Motor neuron (in vitro differentiated cells): ENCODE measurements around the gene CSH1. TPM values are rescaled to one million over a fixed set of nuclear protein-coding genes. Genes with fewer than 3 reads are reported as not detected.
"Not testable (repeated sequence)": the region's sequence is repeated elsewhere in the genome, so short reads cannot be mapped to it uniquely, and the experiment has no call there.

ENCODE experiments used
- ATAC-seq, 8 experiments: fragments of 200-7000 bp; cut with Tn5 transposase; replicated peaks in 6 of 8; 2 replicates each; pipeline ENCODE4 v1.8.0; 2021; ENCODE audit warnings: mild to moderate bottlenecking in 8 of 8, moderate library complexity in 8 of 8
- H3K27ac ChIP-seq, 2 donors: fragments of 250-450 bp; sonication (Bioruptor Pico); 2 replicates each; pipeline ENCODE4 v1.9.0; 2021; ENCODE audit warnings: antibody characterized with exemption in 2 of 2, mild to moderate bottlenecking in 2 of 2, moderate library complexity in 1 of 2
- H3K4me1 ChIP-seq, 2 donors: fragments of 250-450 bp; sonication (Bioruptor Pico); replicated peaks in 1 of 2; 2 replicates each; pipeline ENCODE4 v1.6.1; 2021; ENCODE audit warnings: antibody characterized with exemption in 2 of 2, mild to moderate bottlenecking in 2 of 2, moderate library complexity in 1 of 2
- H3K4me3 ChIP-seq, 5 donors: fragments of 250-450 bp; sonication (Bioruptor Pico); 2 replicates each; pipeline ENCODE4 v1.9.0; 2021; ENCODE audit warnings: antibody characterized with exemption in 5 of 5, mild to moderate bottlenecking in 5 of 5, moderate library complexity in 4 of 5
- WGBS, 10 experiments: fragments of 450-650 bp; shearing (Covaris generic); methylation state at CpG; one replicate each; pipeline ENCODE4 v1.0.0; 2022; 5-methylcytosine and 5-hydroxymethylcytosine counted together
- in situ Hi-C, 9 experiments: fragments of 400-800 bp; cut with MboI; loops; one replicate each; pipeline ENCODE4 v1.15.0; 2021; ENCODE audit warnings: low sequenced_read_pairs in 9 of 9, low pct_unique_long_range_greater_than_20kb in 2 of 9; ENCODE audit not compliant: unreplicated experiment in 9 of 9
- total RNA-seq, 8 experiments: library from RNA; unstranded; fragments of 300-600 nt; gene quantifications; 2 replicates each; pipeline versions ENCODE4 v1.2.3 to v1.2.4, GENCODE V29; 2022

CSH1 gene
- total RNA-seq, 8 experiments from 2014 or later = 0.24 to 0.46 TPM; not detected in 6

DNA sequence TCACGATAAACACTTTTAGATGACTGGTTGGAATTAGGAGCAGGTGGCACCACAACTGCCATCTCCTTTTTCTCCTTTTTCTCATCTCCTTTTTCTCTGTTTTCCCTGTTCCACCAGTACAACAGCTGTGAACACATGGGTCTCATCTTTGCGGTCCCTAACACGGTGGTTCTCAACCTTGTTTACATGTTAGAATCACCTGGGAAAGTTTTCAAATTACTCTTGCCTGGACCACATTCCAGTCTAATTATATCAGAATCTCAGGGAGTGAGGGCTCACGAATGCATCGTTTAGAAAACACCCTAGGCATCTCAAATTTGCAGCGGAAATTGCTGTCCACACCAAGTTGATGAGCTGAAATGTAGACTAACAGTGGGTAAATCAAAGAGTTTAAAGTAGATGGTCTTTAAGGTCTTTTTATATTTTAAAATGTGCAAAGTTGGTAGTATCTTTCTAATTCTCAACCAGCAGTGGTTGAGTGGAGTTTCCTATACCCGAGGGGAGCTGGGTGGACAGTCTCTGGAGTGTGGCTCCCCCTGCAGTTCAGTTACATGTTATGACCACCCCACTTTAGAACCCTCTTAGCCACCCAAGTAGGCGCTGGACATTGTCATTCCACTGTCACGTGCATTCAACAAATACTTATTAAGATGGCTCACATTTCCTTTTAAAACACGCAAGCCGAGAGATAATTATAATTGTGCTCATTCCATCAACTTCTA, 3.9 kb downstream of the CSH1 start:
- H3K27ac ChIP-seq, H3K4me1 ChIP-seq, in situ Hi-C loops, H3K4me3 ChIP-seq: not testable (repeated sequence)
- 67 to 100% (median 78%) methylated on average over 1 to 5 of the region's 11 CpGs; no CpG with 5 or more reads in 4 of the 10 experiments for WGBS, 10 experiments
- ATAC-seq = peak in 1 of 8 experiments; percentile 52

DNA sequence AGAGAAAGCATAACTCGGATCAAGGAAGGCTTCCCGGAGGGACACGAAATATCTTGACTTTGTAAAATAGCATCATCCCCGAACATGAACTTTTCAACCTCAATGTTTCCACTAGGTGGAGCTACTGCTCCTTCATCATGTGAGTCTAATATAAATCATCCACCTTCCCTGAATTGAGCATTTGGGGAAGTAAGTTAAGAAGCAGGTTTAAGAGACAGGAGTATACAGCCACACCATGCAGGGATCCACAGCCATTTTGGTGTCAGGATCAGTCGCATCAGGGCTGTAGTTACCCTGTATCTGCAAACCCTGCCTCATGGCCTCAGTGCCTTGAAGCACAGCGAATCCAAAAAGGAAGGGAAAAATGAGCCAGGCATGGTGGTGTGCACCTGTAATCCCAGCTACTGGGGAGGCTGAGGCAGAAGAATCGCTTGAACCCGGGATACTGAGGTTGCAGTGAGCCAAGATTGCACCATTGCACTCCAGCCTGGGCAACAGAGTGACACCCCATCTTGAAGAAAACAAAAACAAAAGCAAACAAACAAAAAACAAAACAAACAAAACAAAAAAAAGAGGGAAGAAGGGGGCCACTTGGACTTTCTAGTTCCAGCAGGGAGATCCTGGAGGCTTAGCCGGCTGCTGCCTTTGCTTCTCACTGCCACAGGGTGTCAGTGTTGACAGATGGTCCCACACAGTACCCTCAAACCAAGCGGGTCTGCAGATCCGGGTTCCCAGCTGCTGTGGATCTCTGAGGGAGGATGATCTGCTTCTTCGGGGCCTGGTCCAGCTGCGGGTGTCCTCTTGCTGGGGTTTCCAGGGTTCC, 7.1 kb downstream of the CSH1 start:
- H3K4me1 ChIP-seq, in situ Hi-C loops, H3K27ac ChIP-seq, H3K4me3 ChIP-seq: not testable (repeated sequence)
- WGBS, 10 experiments = 0 to 93% (median 24%) methylated on average over 1 to 8 of the region's 13 CpGs; no CpG with 5 or more reads in 3 of the 10 experiments
- peak; percentile 77 to 96 (median 86) for ATAC-seq

GRCh38 chr17:63885119-63885518, 11.3 kb downstream of the CSH1 start:
- in situ Hi-C loops, H3K4me1 ChIP-seq, ATAC-seq, H3K27ac ChIP-seq, H3K4me3 ChIP-seq: not testable (repeated sequence)
- WGBS, 10 experiments = 90 to 93% methylated on average over 2 to 3 of the region's 11 CpGs; no CpG with 5 or more reads in 8 of the 10 experiments

DNA sequence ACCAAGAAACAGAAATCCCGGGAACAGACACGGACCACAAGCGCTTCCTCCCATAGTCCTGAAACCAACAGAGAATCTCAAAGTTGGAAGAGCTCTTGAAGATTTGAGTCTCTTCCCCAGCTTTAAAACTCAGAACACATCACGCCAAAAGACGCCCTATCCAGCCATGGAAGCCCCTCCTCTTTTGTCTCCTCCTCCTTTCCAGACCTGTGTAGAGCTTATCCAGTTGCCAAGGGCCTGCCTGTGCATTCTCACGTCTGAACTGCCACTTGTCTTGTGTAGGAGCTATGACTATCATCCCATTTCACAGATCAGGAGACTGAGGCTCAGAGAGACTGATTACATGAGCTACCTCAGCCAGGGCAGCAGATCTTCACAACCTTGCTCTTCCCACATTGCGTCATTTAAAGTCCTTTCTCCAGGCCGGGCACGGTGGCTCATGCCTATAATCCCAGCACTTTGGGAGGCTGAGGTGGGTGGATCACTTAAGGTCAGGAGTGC, 13.7 kb downstream of the CSH1 start:
- in situ Hi-C loops, H3K4me1 ChIP-seq, ATAC-seq, H3K27ac ChIP-seq, H3K4me3 ChIP-seq: not testable (repeated sequence)
- WGBS, 10 experiments = 47 to 100% (median 96%) methylated on average over 1 to 3 of the region's 9 CpGs; no CpG with 5 or more reads in 4 of the 10 experiments

GRCh38 chr17:63881935-63882601, 14.3 kb downstream of the CSH1 start, which contains the start of gene GH2:
GH2 (minus strand) TSS chr17:63881944; CDS start chr17:63881801, 143 bp downstream.
- WGBS, 10 experiments = 0 to 100% (median 81%) methylated on average over 1 to 3 of the region's 15 CpGs; no CpG with 5 or more reads in 4 of the 10 experiments
- no peaks in the 10 kb centered on the region for H3K4me1 ChIP-seq
- H3K27ac ChIP-seq = no peak within 1 kb of the TSS
- peak in 4 of 8 experiments; percentile 37 to 85 (median 76) for ATAC-seq
- no peak within 1 kb of the TSS for H3K4me3 ChIP-seq
- in situ Hi-C loops = no loop called here

- in situ Hi-C loops, H3K27ac ChIP-seq, H3K4me1 ChIP-seq, ATAC-seq, H3K4me3 ChIP-seq: not testable (repeated sequence)
- 20 to 74% (median 52%) methylated on average over 1 to 6 of the region's 11 CpGs; no CpG with 5 or more reads in 5 of the 10 experiments for WGBS, 10 experiments
These were observed 15.0 kb downstream of the CSH1 start for GRCh38 chr17:63881337-63881736.

- H3K4me3 ChIP-seq = no peak overlapping the region
- no peaks in the 10 kb centered on the region for H3K4me1 ChIP-seq
- H3K27ac ChIP-seq = no peak overlapping the region
- in situ Hi-C loops = no loop called here
- ATAC-seq = no peak
- WGBS, 10 experiments = 60 to 100% (median 96%) methylated on average over 1 to 2 of the region's 12 CpGs; no CpG with 5 or more reads in 4 of the 10 experiments
These were observed 15.7 kb downstream of the CSH1 start for GRCh38 chr17:63880706-63881105.

DNA sequence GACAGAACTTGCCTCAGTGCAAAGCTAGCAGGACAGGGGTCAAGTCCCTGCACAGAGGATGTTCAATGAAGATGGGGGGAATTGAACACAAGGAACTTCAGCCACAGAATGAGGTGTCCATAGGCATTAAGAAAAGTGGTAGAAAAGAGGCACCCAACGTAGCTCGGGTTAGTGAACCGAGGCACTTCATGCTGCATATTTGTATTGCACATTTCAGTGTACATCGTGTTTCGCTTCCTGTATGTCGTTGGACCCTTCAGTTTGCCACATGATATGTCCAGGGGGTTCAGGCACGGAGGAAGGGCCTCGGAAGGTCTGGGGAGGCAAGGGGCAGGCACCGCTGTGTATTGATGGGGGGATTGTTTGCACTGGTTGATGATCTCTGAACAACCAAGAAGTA, 18.0 kb downstream of the CSH1 start:
- H3K4me1 ChIP-seq, in situ Hi-C loops, H3K27ac ChIP-seq, H3K4me3 ChIP-seq, ATAC-seq: not testable (repeated sequence)
- 67 to 92% (median 75%) methylated on average over 1 to 4 of the region's 9 CpGs; no CpG with 5 or more reads in 5 of the 10 experiments for WGBS, 10 experiments

DNA sequence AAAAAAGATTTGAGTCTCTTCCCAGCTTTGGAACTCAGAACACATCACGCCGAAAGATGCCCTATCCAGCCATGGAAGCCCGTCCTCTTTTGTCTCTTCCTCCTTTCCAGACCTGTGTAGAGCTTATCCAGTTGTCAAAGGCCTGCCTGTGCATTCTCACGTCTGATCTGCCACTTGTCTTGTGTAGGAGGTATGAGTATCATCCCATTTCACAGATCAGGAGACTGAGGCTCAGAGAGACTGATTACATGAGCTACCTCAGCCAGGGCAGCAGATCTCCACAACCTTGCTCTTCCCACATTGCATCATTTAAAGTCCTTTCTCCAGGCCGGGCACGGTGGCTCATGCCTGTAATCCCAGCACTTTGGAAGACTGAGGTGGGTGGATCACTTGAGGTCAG, 21.7 kb downstream of the CSH1 start:
- in situ Hi-C loops = not testable (repeated sequence)

DNA sequence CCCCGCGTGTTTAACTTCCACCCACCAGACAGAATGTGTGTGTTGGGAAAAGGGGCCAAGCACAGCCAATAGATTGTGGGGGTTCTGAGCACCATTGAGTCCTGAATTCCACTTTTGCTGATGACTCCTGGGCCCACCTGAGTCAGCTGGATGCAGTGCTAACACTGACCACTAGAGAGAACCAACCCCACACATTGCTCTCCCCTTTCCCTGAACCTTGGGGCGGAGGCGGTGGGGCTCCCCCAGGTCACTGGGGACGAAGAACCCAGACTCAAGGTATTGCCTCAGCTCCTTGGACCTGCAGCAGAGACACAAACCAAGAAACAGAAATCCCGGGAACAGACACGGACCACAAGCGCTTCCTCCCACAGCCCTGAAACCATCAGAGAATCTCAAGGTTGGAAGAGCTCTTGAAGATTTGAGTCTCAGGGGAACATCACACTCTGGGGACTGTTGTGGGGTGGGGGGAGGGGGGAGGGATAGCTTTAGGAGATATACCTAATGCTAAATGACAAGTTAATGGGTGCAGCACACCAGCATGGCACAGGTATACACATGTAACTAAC, 22.2 kb downstream of the CSH1 start:
- WGBS, 10 experiments = no CpG with 5 or more reads among the region's 8 CpGs
- in situ Hi-C loops, H3K4me1 ChIP-seq, H3K27ac ChIP-seq, H3K4me3 ChIP-seq, ATAC-seq: not testable (repeated sequence)

More for the DNA sequence above, 21.7 kb downstream of the CSH1 start:
- not testable (repeated sequence) for ATAC-seq, H3K27ac ChIP-seq, H3K4me1 ChIP-seq, H3K4me3 ChIP-seq
- WGBS, 10 experiments = 38 to 93% (median 40%) methylated on average over 2 to 4 of the region's 6 CpGs; no CpG with 5 or more reads in 7 of the 10 experiments

DNA sequence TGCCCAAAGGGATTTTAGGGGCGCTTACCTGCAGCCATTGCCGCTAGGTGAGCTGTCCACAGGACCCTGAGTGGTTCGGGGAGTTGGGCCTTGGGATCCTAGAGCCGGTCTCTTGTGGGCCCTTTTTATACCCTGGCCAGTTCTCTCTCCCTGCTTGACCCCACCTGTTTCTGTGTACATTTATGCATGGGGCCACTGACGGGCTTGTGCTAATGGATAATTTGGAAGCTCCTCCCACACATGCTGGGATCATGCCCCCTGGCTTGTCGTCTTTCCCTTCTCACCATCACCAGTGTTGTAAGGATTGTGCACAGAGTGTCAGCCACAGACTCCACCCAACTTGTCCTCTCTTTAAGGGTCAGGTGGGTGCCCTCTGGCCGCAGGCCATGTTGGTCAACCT, 22.8 kb downstream of the CSH1 start, which contains the start of gene CSH2:
Gene CSH2 (minus strand): TSS at position 101 of the 400 bp plus-strand sequence. CDS start 63 bp downstream, at position 38.
- H3K27ac ChIP-seq, in situ Hi-C loops, H3K4me3 ChIP-seq, ATAC-seq, H3K4me1 ChIP-seq: not testable (repeated sequence)
- WGBS, 10 experiments = no CpG with 5 or more reads among the region's 7 CpGs

DNA sequence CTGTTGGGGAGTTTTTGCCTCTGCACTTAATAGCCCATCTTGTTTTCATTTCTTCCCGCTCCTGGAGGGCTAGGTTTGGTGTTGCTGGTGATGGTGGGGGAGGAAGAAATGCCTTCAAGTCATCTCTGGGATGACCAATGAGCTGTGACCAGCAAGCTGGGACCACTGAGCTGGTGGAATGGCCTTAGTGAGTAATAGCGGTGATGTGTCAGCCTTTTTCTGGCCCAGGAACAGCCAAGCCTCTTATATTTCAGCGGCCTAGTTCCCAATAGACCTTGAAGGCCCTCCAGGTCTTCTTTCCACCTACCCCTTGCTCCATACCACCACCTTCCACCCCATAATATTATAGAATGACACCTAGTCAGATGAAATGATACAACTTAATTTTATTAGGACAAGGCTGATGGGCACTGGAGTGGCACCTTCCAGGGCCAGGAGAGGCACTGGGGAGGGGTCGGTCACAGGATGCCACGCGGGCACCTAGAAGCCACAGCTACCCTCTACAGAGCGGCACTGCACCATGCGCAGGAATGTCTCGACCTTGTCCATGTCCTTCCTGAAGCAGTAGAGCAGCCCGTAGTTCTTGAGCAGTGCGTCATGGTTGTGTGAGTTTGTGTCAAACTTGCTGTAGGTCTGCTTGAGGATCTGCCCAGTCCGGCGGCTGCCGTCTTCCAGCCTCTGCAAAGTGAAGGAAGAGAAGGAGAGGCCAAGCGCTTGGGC, 24.6 kb downstream of the CSH1 start:
- WGBS, 10 experiments = 60 to 82% methylated on average over 1 to 2 of the region's 15 CpGs; no CpG with 5 or more reads in 8 of the 10 experiments
- ATAC-seq, H3K27ac ChIP-seq, H3K4me1 ChIP-seq, H3K4me3 ChIP-seq, in situ Hi-C loops: not testable (repeated sequence)
